Astrocyte (in vitro differentiated cells and primary cell): ENCODE data around the gene CLCC1. TPM values are rescaled to one million over a fixed set of nuclear protein-coding genes. Genes with fewer than 3 reads are reported as not detected.

Experiments used
- DNase-seq: peaks from one replicate; pipeline ENCODE4 v3.0.0-alpha.2; 2010; ENCODE audit warnings: low read depth
- FAIRE-seq: peaks from 2 replicates; lab custom pipeline; 2011; peaks lifted over from hg19 to GRCh38; lab: Jason Lieb, UNC
- H2AFZ ChIP-seq: 2 replicates; pipeline ENCODE4 v1.6.0; 2012; ENCODE audit warnings: low read depth, low read length, inconsistent platforms
- H3K27ac ChIP-seq: 2 replicates; pipeline ENCODE4 v1.5.1; 2011; ENCODE audit warnings: low read depth, low read length, inconsistent platforms
- H3K27me3 ChIP-seq: 2 replicates; pipeline ENCODE4 v1.6.0; 2011; ENCODE audit warnings: low read length, inconsistent platforms; ENCODE audit not compliant: insufficient read depth
- H3K36me3 ChIP-seq: 2 replicates; pipeline ENCODE4 v1.5.1; 2011; ENCODE audit warnings: low read length, inconsistent platforms; ENCODE audit not compliant: insufficient read depth
- H3K4me1 ChIP-seq: 2 replicates; pipeline ENCODE4 v1.5.1; 2011; ENCODE audit warnings: low read length, inconsistent platforms; ENCODE audit not compliant: insufficient read depth
- H3K4me2 ChIP-seq: 2 replicates; pipeline ENCODE4 v1.6.0; 2012; ENCODE audit warnings: low read length, inconsistent platforms
- H3K4me3 ChIP-seq: 2 replicates; pipeline ENCODE4 v1.5.1; 2011; ENCODE audit warnings: low read depth, mild to moderate bottlenecking, low read length, inconsistent platforms; ENCODE audit not compliant: insufficient read depth
- H3K79me2 ChIP-seq: 2 replicates; pipeline ENCODE4 v1.6.0; 2012; ENCODE audit warnings: mild to moderate bottlenecking, low read length, inconsistent platforms; ENCODE audit not compliant: insufficient read depth
- H3K9ac ChIP-seq: 2 replicates; pipeline ENCODE4 v1.6.0; 2012; ENCODE audit warnings: mild to moderate bottlenecking, low read length, inconsistent platforms
- H3K9me3 ChIP-seq: 2 replicates; pipeline ENCODE4 v1.5.1; 2012; ENCODE audit warnings: low read depth, mild to moderate bottlenecking, low read length, inconsistent platforms; ENCODE audit not compliant: insufficient read depth
- H4K20me1 ChIP-seq: 2 replicates; pipeline ENCODE4 v1.6.0; 2012; ENCODE audit warnings: low read length, inconsistent platforms; ENCODE audit not compliant: insufficient read depth
- H3K27ac Mint-ChIP-seq: one replicate; pipeline ENCODE4 v1.8.0; 2021; ENCODE audit warnings: mild to moderate bottlenecking, mixed read lengths; ENCODE audit not compliant: unreplicated experiment
- H3K27me3 Mint-ChIP-seq: one replicate; pipeline ENCODE4 v1.8.0; 2021; ENCODE audit warnings: low read depth, mixed read lengths; ENCODE audit not compliant: unreplicated experiment
- H3K36me3 Mint-ChIP-seq: one replicate; pipeline ENCODE4 v1.8.0; 2021; ENCODE audit warnings: low read depth, mixed read lengths; ENCODE audit not compliant: unreplicated experiment
- H3K4me1 Mint-ChIP-seq: one replicate; pipeline ENCODE4 v1.8.0; 2021; ENCODE audit warnings: low read depth, mixed read lengths; ENCODE audit not compliant: unreplicated experiment
- H3K4me3 Mint-ChIP-seq: one replicate; pipeline ENCODE4 v1.8.0; 2021; ENCODE audit warnings: mild to moderate bottlenecking, moderate library complexity, mixed read lengths; ENCODE audit not compliant: unreplicated experiment
- H3K9me3 Mint-ChIP-seq: one replicate; pipeline ENCODE4 v1.8.0; 2021; ENCODE audit warnings: mild to moderate bottlenecking, mixed read lengths; ENCODE audit not compliant: unreplicated experiment
- CTCF ChIP-seq: IDR thresholded peaks from 2 replicates; pipeline ENCODE4 v1.5.1; 2011; ENCODE audit warnings: low read depth, mild to moderate bottlenecking, inconsistent platforms, low read length, moderate library complexity; ENCODE audit not compliant: insufficient read depth
- EZH2 ChIP-seq: IDR thresholded peaks from 2 replicates; pipeline ENCODE4 v1.6.1; 2012; ENCODE audit warnings: mild to moderate bottlenecking, low read length, inconsistent platforms; ENCODE audit not compliant: insufficient read depth
- total RNA-seq: library from RNA; stranded (reverse); gene quantifications from 2 replicates; pipeline ENCODE4 v1.2.1, GENCODE V29; 2021

The CLCC1 gene
- total RNA-seq, 1 donor from 2014 or later: 33.5 TPM

GRCh38 chr1:108969346-108969745, 6.1 kb upstream of the CLCC1 start:
- Mint-ChIP-seq H3K27me3 (no peaks in the 10 kb centered on the region), H3K27ac (no peak overlapping the region), H3K9me3 (no peaks in the 10 kb centered on the region), H3K4me3 (no peak overlapping the region), H3K36me3 (peaks cover 18% of the 10 kb centered on the region), H3K4me1 (no peaks in the 10 kb centered on the region)
- H3K4me1 ChIP-seq: no peaks in the 10 kb centered on the region
- H3K79me2 ChIP-seq: no peaks in the 10 kb centered on the region
- no peaks in the 10 kb centered on the region for H3K27me3 ChIP-seq
- no peak overlapping the region for H3K4me3 ChIP-seq
- DNase-seq (no peak), FAIRE-seq (no peak)
- TF ChIP-seq CTCF: no peak
- TF ChIP-seq EZH2: no peak
- H3K9me3 ChIP-seq: no peaks in the 10 kb centered on the region
- peaks cover 23% of the 10 kb centered on the region for H3K36me3 ChIP-seq
- H3K4me2 ChIP-seq: no peak overlapping the region
- no peak overlapping the region for H3K27ac ChIP-seq
- H3K9ac ChIP-seq: no peak overlapping the region
- no peaks in the 10 kb centered on the region for H4K20me1 ChIP-seq
- no peak overlapping the region for H2AFZ ChIP-seq

GRCh38 chr1:108962681-108963051, 618 bp downstream of the CLCC1 start:
- H3K4me2 ChIP-seq: peak overlapping the region; percentile 92
- H3K27ac ChIP-seq: peak overlapping the region; percentile 87
- H3K27ac Mint-ChIP-seq: peak overlapping the region; percentile 78
- no peaks in the 10 kb centered on the region for H3K27me3 Mint-ChIP-seq
- H2AFZ ChIP-seq: peak overlapping the region; percentile 84
- H4K20me1 ChIP-seq: peaks cover 15% of the 10 kb centered on the region
- peaks cover 2% of the 10 kb centered on the region for H3K36me3 Mint-ChIP-seq
- peak overlapping the region; percentile 92 for H3K9ac ChIP-seq
- DNase-seq (no peak), FAIRE-seq (no peak)
- H3K4me1 Mint-ChIP-seq: peaks cover 4% of the 10 kb centered on the region
- no peaks in the 10 kb centered on the region for H3K9me3 Mint-ChIP-seq
- H3K9me3 ChIP-seq: no peaks in the 10 kb centered on the region
- H3K79me2 ChIP-seq: peaks cover 36% of the 10 kb centered on the region
- no peaks in the 10 kb centered on the region for H3K27me3 ChIP-seq
- TF ChIP-seq EZH2: no peak
- peak overlapping the region; percentile 85 for H3K4me3 ChIP-seq
- no peaks in the 10 kb centered on the region for H3K36me3 ChIP-seq
- peaks cover 8% of the 10 kb centered on the region for H3K4me1 ChIP-seq
- peak overlapping the region; percentile 86 for H3K4me3 Mint-ChIP-seq

GRCh38 chr1:108961752-108962486, 1.4 kb downstream of the CLCC1 start:
- H3K79me2 ChIP-seq: peaks cover 41% of the 10 kb centered on the region
- H3K4me2 ChIP-seq: peak overlapping the region; percentile 92
- H3K36me3 ChIP-seq: no peaks in the 10 kb centered on the region
- H3K4me3 ChIP-seq: peak overlapping the region; percentile 85
- no peak overlapping the region for H2AFZ ChIP-seq
- peaks cover 22% of the 10 kb centered on the region for H4K20me1 ChIP-seq
- no peak overlapping the region for H3K27ac ChIP-seq
- Mint-ChIP-seq H3K4me3 (peak overlapping the region; percentile 86), H3K27ac (peak overlapping the region; percentile 78), H3K27me3 (no peaks in the 10 kb centered on the region), H3K9me3 (no peaks in the 10 kb centered on the region), H3K4me1 (peaks cover 7% of the 10 kb centered on the region), H3K36me3 (peaks cover 5% of the 10 kb centered on the region)
- DNase-seq: no peak
- H3K9me3 ChIP-seq: no peaks in the 10 kb centered on the region
- TF ChIP-seq CTCF (no peak), EZH2 (no peak)
- peaks cover 8% of the 10 kb centered on the region for H3K4me1 ChIP-seq
- H3K27me3 ChIP-seq: no peaks in the 10 kb centered on the region
- FAIRE-seq: no peak
- peak overlapping the region; percentile 92 for H3K9ac ChIP-seq
